ENCODE measurements around the gene ZNF385A.

ZNF385A gene

DNA sequence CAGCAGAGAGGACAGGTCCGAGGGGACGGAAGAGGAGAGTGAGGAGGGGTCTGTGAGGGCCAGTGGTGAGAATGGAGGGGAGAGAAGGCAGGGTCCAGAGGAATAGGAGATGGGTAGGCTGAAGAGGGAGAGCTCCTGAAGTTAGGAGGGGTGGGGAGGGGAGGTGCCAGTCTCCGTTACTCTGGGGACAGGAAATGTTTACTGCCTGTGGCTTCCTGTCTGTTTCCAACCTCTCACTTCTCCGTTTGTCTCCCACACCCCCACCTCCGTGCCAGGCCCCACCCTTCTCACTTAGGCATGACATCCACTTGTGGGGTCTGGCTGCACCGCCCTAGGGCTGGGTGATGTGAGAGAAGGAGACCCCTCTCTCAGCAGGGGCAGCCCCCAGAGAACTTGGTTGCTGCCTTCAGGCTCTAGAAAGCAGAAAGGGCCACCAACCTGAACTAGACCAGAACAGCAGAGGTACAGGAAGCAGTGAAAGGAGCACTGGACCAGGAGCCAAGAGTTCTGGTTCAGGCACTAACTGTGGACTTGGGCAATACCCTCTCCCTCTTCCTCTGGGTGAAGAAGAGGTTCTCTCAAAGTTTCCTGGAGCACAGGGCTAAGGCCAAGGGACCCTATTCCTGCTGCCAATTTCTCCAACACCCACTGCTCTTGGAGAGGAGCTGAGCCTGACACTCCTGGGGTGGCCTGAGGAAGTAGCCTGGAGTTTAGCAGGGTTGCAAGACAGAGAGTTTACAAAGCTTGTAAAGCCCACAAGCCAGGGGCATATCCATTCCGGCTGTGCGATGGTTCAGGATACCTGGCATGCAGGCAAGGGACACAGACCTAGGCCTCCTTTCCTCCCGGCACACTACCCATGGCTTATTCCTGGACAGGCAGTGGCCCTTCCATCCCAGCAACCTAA lies 29.0 kb upstream of the ZNF385A start:
- no peak for DNase-seq

DNA sequence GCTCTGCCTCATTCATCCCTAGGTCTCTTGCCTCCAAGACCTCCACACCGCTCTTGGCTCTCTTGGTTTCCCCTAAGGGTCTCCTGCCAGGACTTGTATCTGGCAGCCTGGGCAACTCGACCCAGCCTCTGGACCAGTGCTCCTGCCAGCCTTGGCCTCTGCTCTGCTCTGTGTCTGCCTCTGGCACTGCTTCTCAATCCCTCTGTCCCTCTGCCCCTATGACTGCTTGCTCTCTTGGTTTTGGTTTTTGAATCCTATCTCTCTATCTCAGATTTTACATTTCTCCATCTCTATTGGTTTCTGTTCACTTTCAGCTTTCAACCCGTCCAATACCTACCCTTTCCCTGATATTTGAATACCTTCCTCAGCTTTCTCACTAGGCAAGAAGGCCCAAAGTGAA lies 28.3 kb upstream of the ZNF385A start:
- no peak for DNase-seq

GRCh38 chr12:54412348-54412747 lies 27.8 kb upstream of the ZNF385A start:
- DNase-seq = no peak

DNA sequence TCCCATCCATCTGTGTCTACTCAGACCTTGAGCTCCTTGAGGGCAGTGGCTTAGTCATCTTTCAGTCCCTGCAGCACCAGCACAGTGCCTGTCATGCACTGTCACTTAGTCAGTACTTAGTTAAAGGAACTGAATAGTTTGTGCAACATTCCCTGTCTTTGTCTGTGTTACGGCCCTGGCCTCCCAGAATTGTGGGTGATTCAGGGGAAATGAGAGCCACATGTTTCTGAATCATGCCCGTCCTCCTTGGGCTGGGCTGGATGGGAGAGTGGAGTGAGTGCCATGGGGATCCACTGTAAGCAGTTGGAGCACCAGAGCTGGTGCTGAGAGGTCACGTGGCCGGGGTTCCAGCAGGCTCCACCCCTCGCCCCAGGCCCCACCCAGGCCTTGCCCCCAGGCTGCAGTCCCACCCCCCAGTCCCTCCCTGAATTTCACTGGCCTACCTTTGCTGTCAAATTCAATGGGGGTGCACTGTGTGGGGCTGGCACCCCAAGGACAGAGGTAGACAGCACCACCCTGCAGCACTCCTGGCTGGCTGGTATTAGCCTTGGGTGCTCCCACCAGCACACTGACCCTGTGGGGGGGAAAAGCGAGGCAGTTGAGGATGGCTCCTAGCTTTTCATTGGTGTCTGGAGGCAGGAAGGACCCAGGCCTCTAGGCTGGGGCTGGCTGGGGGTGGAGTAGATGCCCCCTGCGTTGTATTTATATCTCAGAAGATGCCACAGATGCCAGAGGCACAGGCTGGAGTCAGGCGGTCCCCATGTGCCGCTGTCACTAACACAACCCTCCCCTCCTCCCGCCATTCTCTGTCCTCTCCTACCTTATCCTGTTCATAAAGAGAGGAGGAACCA lies 27.1 kb upstream of the ZNF385A start:
- no peak for DNase-seq

DNA sequence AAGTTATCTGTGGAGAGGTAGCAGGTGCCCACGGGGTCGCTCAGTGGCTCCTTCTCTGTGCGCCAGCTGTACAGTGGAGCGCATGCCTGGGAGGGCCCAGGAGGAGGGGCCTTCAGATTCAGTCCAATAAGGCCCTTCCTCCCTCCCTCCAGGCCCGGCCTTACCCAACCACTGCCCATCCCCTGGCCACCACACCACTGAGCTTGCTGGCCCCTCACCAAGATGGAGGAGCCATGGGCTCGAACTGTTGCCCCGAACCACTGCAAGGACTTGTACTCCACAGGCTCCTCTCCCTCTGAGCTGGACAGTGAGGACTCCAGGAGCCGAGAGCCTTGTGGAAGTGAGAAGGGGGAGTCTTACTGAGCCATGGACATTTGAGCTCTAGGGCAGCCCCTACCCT lies 24.7 kb upstream of the ZNF385A start:
- no peak for DNase-seq

DNA sequence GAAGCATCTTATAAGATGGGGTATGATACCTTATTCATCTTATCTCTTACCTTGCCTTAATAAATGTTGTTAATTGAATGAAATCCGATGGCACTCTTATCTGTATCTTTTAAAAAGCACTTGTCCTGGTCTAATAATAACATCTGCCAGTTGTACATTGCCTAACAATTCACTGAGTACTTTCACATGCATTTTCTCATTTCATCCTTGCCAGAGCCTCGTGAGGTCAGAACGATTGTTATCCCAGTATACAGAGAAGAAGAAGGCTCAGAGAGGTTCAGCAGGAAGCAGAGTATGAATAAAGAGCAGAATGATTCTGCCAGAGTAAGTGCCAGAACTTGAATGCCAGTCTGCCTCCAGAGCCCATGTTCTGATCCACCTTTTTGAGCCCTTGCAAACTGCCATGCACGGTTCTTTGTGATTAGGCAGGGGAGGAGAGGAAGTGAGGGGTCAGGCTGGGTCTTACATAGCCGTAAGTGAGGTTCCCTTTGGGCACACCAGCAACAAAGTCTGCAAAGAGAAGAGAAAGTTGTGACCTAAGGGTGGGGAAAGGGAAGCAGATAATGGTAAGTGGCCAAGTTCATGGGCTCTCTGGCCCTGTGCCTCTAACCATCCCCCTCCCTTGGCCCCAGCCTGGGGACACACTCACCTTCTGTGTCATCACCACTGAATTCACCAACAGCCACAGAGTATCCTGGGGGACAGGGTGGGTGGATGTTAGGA lies 22.8 kb upstream of the ZNF385A start:
- DNase-seq = no peak

GRCh38 chr12:54405573-54405972 lies 21.0 kb upstream of the ZNF385A start:
- DNase-seq = no peak

DNA sequence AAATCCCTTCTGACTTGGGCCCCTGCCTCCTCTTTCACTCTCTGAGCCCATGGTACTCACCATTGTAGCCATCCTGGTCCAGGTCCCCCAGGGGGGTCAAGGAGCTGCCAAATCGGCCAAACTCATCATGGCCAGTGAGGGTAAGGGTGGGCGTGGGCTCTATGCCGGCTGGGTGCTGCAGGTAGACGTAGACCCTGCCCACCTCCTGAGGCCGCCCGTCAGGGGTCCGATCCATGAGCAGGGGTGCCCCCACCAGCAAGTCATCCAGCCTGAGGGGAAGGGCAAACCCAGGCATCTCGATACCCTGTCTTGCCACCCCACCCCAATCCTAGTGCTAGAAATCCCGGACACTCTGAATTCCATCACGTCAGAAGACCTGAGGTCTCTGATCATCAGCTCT lies 20.6 kb upstream of the ZNF385A start:
- no peak for DNase-seq

DNA sequence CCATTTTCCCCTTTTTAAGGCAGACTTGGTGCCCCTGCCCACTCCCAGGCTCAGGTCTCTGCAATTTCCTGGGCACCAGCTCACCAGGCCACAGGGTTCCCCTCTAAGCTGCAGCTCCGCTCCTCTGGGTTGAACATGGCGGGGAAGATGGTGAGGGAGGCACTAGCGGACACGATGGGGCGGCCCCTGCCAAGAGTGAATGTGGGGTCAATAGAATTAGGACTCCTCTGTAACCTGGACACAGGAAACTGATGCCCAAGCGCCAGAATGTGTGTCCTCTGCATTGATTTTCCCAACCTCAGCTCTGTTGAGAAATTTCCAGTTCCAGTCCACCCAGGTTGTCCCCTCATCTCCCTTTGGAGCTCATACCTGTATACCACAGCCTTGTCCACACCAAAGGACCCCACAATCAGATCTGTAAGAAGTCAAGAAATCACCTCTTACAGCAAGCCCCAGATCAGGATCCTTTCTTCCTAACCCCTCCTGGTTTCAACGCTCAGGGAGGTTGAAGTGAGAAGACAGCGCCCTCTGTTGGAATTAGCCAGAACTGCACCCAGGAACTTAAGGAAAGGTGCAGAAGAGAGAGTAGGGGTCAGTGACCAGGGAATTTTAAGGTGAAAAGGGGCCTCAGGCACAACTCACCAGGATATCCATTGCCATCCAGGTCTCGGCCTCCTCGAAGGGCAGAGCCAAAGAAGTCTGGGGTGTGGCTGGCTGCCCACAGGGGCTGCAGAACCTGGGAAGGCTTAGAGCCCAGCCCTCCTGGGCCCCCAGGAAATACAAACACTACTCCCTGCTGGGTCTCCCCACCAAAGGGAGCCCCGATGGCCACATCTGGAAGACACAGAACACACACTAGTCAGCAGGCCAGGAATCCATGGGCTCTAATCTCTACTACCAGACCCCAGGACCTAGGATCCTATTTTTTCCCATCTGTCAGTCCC lies 19.8 kb upstream of the ZNF385A start:
- peak; percentile 26 to 71 (median 65) for DNase-seq

DNA sequence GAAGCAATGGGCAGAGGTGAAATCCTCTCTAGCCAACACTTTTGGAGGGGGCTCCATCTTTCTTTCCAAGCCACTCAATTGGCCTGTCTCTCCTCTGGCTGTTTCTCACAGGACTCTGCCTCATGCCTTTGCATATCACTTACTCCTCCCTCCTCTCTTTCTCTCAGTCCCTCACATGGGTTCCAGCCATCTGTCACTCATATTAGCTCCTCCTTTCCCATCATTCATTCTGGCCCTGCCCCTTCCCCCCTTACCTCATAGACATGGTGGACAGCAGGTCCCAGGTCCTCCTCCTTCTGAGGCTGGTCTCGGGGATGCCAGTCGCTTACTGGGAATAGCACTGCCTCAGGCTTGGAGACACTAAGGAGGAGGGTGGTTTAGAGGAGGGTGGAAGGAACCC lies 16.6 kb upstream of the ZNF385A start:
- DNase-seq = no peak

DNA sequence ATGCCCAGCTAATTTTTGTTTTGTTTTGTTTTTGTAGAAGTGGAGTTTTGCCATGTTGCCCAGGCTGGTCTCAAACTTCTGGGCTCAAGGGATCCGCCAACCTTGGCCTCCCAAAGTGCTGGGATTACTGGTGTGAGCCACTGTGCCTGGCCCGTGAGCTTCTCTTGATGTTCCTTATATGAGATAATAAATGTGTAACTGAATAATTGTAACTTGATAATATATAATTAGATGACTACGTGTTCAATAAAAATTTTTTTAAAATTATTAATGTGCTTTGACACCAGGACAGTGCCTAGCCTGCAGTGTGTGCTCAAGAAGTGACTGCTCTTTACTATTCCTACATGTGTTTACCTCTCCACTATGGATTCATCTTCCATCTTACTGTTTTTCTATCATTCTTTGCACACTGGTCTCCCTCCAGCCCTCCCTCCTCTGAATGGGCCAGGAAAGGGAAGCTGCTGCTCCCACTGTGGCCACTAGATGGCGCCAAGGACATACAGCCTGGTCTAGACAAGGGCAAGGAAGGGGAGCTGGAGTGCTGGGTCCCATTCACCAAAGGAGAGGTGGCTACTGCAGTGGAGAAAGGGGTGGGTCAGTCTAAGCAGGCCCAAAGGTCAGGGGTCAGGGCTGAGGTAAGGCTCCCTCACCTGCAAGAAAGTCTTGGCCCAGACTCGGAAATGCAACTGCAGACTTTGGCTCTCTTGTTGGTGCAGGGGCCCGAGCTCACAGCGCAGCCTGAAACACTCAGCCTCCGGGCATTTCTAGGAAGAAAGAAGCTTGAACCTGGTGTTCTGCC lies 14.7 kb upstream of the ZNF385A start:
- DNase-seq = peak; percentile 80 to 91 (median 87)

DNA sequence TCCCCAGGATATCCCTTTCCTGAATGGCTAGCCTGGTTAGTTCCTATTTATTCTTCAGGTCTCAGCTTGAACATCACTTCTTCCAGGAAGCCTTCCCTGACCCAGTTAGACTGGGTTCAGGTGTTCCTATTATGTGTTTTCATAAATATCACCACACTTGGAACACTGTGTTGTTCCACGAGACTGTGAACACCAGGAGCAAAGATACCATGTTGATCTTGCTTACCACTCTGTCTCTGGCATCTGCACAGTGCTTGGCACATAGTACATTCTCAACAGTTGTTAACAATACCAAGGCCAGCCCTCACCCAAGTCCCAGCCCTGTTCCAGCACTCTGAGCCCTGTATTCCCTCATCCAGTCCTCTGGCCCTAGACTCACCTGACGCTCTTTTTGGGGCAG lies 13.7 kb upstream of the ZNF385A start:
- DNase-seq = no peak

GRCh38 chr12:54397157-54397556 lies 12.6 kb upstream of the ZNF385A start:
- no peak for DNase-seq

GRCh38 chr12:54395545-54395944 lies 11.0 kb upstream of the ZNF385A start:
- no peak for DNase-seq

DNA sequence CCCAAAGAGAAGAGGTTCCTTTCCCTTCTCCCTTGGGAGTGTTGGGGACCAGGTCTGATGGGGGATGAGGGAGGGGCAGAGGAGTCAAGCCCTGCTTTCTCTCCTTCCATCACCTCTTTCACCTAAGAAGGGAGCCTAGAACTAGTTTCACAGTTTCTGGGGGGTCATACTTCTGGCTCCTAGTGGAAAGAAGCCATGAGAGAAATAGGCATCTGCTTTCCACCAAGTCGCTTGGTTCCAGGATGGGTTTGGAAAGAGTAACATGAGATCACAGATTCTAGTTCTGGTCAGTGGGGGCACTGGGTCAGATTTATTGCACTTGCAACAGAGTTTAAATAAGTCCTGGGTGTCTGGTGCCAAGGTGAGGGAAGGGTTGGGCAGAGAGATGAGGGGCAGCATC lies 10.5 kb upstream of the ZNF385A start:
- no peak for DNase-seq

GRCh38 chr12:54394281-54394719 lies 9.8 kb upstream of the ZNF385A start:
- DNase-seq = peak; percentile 68 to 89 (median 81)

DNA sequence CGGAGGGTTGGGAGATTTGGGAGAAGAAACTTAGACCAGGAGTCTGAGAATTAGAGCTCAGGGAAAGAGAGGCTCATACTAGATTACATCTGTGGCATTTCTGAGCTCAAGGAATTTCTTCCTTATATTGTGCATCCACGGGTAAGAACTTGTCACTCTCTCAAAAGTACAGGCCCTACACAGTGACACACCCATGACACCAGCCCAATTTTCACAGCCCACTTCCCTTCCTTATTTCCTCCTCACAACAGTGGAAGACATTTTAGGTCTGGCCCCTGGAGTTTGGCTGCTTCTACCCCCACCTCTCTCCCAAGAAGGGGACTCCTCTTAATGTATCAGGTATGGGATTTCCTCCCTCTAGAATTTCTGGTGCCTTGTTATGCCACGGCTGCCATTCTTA lies 9.2 kb upstream of the ZNF385A start:
- no peak for DNase-seq

GRCh38 chr12:54393207-54393609 lies 8.7 kb upstream of the ZNF385A start:
- DNase-seq = peak in 1 of 3 experiments; percentile 33

GRCh38 chr12:54392485-54393206 lies 8.1 kb upstream of the ZNF385A start:
- no peak for DNase-seq

Measured in NCI-H1417 (cell line).